ENCODE results near the gene CYB561D1.

- no peak for TF ChIP-seq CTCF (IDR thresholded peaks at IDR 0.05)
- TF ChIP-seq POLR2AphosphoS5 (IDR thresholded peaks at IDR 0.05; ENCODE audit: insufficient read depth in 1 of 2, low read depth in 1 of 2), result no peak
- no peak for TF ChIP-seq POLR2A (IDR thresholded peaks at IDR 0.05)
Measured at GRCh38 chr1:109509176-109510134, 15.6 kb downstream of the CYB561D1 start, which contains the start of gene AMIGO1.
